Activated CD8-positive, alpha-beta T cell treated with anti-CD3 and anti-CD28 coated beads for 36 hours (primary cell): Measurements from ENCODE around the gene TAF4. TPM values are rescaled to one million over a fixed set of nuclear protein-coding genes. Genes with fewer than 3 reads are reported as not detected.

Experiments used
- ATAC-seq: fragments of 200-7000 bp; cut with Tn5 transposase; one replicate; pipeline ENCODE4 v1.10.0; 2021; ENCODE audit warnings: mild to moderate bottlenecking, moderate library complexity
- CTCF ChIA-PET: fragments of 350-600 bp; sonication (Branson Sonifier 250); formaldehyde crosslinking; loops from one replicate; lab custom pipeline; 2021; ENCODE audit warnings: antibody characterized with exemption; lab: Charles Lee
- POLR2A ChIA-PET: fragments of 350-600 bp; sonication (Branson Sonifier 250); formaldehyde crosslinking; loops from one replicate; lab custom pipeline; 2021; ENCODE audit warnings: antibody characterized with exemption; lab: Charles Lee
- DNase-seq: peaks from one replicate; pipeline ENCODE4 v3.0.0-alpha.2; 2020
- H3K27ac Mint-ChIP-seq: one replicate; pipeline ENCODE4 v1.8.0; 2021; ENCODE audit warnings: mild to moderate bottlenecking, mixed read lengths
- H3K27me3 Mint-ChIP-seq: one replicate; pipeline ENCODE4 v1.8.0; 2021; ENCODE audit warnings: mixed read lengths
- H3K36me3 Mint-ChIP-seq: one replicate; pipeline ENCODE4 v1.8.0; 2021; ENCODE audit warnings: low read depth, mixed read lengths
- H3K4me1 Mint-ChIP-seq: one replicate; pipeline ENCODE4 v1.8.0; 2021; ENCODE audit warnings: low read depth, mixed read lengths
- H3K4me3 Mint-ChIP-seq: one replicate; pipeline ENCODE4 v1.8.0; 2021; ENCODE audit warnings: mild to moderate bottlenecking, moderate library complexity, mixed read lengths
- H3K9me3 Mint-ChIP-seq: one replicate; pipeline ENCODE4 v1.8.0; 2021; ENCODE audit warnings: mixed read lengths
- intact Hi-C: fragments of 100-400 bp; cut with micrococcal nuclease; formaldehyde crosslinking; loops from one replicate; pipeline ENCODE4 v1.10.0; 2022
- total RNA-seq, 2 experiments: library from RNA; stranded (reverse); gene quantifications; one replicate each; pipeline ENCODE4 v1.2.3, GENCODE V29; 2021
- TF ChIP-seq, protein P1 (sequence below): fragments of 200-600 bp; IDR thresholded peaks from one replicate; pipeline ENCODE4 v1.8.0; 2022; ENCODE audit warnings: antibody characterized with exemption, mild to moderate bottlenecking

The TAF4 gene
- total RNA-seq, 2 experiments from 2014 or later = 14.1 to 15.9 TPM

DNA sequence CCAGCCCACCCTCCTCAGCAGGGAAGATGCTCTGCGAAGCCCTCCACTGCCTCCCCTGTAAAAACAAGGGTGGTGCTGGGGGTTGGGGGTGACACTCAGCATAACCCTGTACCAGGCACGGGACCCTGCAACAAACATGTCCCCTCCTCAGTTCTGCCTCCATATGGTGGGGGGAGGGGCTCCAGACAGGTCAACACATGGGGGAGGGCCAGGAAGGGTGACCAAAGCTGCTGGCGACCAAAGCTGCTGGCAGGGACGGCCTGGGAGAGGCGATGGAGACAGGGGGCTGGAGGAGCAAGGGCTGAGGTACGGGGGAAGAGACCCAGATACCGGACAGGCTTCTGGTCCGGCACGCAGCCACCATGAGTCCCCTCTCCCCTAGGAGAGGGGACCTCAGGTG, 123.2 kb downstream of the TAF4 start:
- no peaks in the 10 kb centered on the region for H3K27me3 Mint-ChIP-seq

DNA sequence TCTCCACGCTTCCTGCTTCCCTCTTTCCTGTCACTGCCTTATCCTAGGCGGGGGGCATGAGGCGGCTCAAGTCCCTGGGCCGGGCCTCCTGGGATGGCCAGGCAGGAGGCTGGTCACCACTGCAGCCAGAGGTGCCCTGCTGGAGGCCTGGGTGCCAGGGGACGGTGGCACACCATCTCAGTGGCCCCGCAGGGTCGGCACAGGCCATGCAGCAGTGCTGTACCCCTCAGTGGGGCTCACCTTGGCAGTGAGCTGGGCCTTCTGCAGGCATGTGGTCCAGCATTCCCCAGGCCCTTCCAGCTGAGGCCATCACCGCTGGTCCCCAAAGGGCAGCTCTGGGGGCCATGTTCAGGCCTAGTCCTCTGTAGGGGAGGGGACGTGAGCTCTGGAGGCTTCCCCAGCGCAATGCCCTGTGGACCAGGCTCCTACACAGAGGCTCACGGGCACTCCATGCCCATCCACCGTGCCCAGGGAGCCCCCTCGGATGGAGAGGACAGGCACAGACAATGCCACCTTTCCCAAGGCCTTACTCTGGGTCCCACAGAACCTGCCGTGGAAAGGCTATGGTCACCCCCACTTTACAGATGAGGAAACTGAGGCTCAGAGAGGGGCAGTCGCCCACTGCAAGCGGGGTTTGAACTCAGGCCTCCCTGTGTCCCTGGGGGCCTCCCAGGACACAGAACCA, 123.8 kb downstream of the TAF4 start:
- ATAC-seq (no peak), DNase-seq (no peak)
- H3K4me1 Mint-ChIP-seq = no peaks in the 10 kb centered on the region
- peaks cover 2% of the 10 kb centered on the region for H3K9me3 Mint-ChIP-seq
- TF ChIP-seq, protein P1, sequence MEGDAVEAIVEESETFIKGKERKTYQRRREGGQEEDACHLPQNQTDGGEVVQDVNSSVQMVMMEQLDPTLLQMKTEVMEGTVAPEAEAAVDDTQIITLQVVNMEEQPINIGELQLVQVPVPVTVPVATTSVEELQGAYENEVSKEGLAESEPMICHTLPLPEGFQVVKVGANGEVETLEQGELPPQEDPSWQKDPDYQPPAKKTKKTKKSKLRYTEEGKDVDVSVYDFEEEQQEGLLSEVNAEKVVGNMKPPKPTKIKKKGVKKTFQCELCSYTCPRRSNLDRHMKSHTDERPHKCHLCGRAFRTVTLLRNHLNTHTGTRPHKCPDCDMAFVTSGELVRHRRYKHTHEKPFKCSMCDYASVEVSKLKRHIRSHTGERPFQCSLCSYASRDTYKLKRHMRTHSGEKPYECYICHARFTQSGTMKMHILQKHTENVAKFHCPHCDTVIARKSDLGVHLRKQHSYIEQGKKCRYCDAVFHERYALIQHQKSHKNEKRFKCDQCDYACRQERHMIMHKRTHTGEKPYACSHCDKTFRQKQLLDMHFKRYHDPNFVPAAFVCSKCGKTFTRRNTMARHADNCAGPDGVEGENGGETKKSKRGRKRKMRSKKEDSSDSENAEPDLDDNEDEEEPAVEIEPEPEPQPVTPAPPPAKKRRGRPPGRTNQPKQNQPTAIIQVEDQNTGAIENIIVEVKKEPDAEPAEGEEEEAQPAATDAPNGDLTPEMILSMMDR = no peak
- no peak overlapping the region for H3K27ac Mint-ChIP-seq
- H3K27me3 Mint-ChIP-seq = no peaks in the 10 kb centered on the region
- H3K4me3 Mint-ChIP-seq = no peak overlapping the region
- intact Hi-C loops = no loop called here
- ChIA-PET CTCF (no interaction called here), POLR2A (no interaction called here)
- no peaks in the 10 kb centered on the region for H3K36me3 Mint-ChIP-seq

More for the DNA sequence above, 123.2 kb downstream of the TAF4 start:
- no peak overlapping the region for H3K27ac Mint-ChIP-seq
- intact Hi-C loops = no loop called here
- POLR2A ChIA-PET = no interaction called here
- no peaks in the 10 kb centered on the region for H3K36me3 Mint-ChIP-seq
- H3K4me3 Mint-ChIP-seq = no peak overlapping the region
- no peaks in the 10 kb centered on the region for H3K4me1 Mint-ChIP-seq
- TF ChIP-seq, protein P1 = no peak
- ATAC-seq = no peak
- DNase-seq = no peak
- peaks cover 2% of the 10 kb centered on the region for H3K9me3 Mint-ChIP-seq
- CTCF ChIA-PET = no interaction called here

DNA sequence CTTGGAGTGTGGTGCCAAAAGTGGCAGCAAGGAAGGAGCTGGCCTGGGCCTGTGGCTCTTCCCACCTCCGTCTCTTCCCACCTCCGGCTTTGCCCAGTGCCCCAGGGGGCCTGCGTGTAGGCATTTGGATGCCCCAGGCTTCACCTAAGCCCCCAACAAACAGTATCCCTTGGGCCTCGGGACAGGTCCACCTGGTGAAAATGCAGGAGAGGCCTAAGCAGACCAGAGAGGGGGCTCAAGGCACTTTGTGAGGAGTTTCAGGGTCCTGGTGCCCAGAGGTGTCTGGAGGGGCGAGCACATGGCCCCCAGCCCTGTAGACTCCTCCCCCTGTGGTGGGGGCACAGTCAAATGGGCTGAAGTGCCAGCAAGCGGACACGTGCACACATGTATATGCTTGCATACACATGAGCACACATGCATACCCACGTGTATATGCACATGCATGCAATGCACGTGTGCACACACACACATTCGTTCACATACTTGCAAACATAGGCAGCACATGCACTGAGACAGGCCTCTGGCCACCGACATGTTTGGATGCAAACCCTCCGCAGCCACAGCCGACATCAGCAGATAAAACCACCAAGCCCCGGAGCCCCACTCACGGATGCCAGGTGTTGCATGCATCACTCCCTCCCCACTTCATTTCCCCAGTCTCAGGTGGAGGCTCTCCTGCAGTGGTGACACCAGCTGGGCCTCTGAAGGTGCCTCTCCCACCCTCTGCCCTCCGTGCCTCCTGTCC, 124.5 kb downstream of the TAF4 start:
- Mint-ChIP-seq H3K27ac (no peak overlapping the region), H3K9me3 (peaks cover 2% of the 10 kb centered on the region), H3K4me1 (no peaks in the 10 kb centered on the region), H3K27me3 (peaks cover 2% of the 10 kb centered on the region), H3K36me3 (no peaks in the 10 kb centered on the region), H3K4me3 (no peak overlapping the region)
- ATAC-seq = no peak
- DNase-seq = no peak
- ChIA-PET POLR2A (no interaction called here), CTCF (no interaction called here)
- intact Hi-C loops = no loop called here
- TF ChIP-seq, protein P1 = no peak

DNA sequence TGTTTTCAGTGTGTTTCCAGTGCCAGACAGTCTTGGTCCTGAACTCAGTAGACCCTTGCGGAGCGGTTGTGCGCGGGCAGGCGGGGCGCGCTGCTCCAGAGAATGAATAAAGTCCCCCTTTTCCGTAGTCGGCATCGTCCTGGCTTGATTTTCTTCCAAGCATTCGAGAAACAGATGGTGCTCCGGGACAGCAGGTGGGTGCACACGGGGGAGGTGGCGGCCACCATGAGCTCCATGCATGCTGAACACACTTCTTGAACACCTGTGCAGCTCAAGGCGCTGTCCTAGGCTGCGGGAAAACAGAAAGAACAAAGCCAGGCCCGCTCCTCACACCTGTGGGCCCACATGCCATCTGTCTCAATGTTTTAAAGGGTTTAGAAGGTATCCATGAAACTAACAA, 125.2 kb downstream of the TAF4 start:
- TF ChIP-seq, protein P1 = no peak
- Mint-ChIP-seq H3K27me3 (peaks cover 2% of the 10 kb centered on the region), H3K4me3 (no peak overlapping the region), H3K36me3 (no peaks in the 10 kb centered on the region), H3K27ac (no peak overlapping the region), H3K4me1 (no peaks in the 10 kb centered on the region), H3K9me3 (peaks cover 2% of the 10 kb centered on the region)
- POLR2A ChIA-PET = no interaction called here
- intact Hi-C loops = no loop called here
- CTCF ChIA-PET = no interaction called here
- DNase-seq (no peak), ATAC-seq (no peak)

DNA sequence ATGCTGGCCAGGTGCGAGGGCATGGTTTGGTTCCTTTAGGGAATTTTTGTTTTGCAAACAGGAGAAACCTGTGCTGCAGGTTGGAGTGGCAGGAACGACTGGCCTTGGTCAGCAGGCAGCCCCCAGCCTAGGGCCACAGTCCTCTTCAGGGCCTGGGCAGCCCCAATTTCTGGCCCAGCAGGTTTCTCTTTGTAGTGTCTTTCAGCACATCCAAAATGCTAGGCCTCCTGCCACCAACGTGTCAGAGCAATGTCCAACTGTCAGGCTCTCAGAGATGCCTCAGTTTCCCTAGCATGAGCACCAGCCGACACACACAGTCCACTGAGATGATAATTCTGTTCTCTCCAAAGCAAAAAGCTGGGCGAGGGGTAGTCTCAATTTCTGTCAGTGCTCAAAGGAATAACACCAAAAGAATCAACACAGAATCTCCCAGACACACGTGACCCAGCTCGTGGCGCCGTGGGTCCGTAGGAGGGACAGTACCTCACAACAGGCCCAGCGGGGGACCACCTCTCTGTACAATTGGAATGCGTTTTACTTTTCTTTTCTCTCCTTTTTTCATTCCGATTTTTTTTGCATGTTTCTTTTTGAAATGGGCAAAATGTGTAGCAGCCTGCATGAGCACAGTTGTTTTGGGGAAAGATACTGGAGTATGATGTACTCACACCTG, 125.9 kb downstream of the TAF4 start:
- H3K36me3 Mint-ChIP-seq = no peaks in the 10 kb centered on the region
- H3K4me1 Mint-ChIP-seq = no peaks in the 10 kb centered on the region
- no peaks in the 10 kb centered on the region for H3K9me3 Mint-ChIP-seq
- CTCF ChIA-PET = no interaction called here
- no peak for ATAC-seq
- intact Hi-C loops = no loop called here
- POLR2A ChIA-PET = no interaction called here
- TF ChIP-seq, protein P1 = no peak
- no peak overlapping the region for H3K4me3 Mint-ChIP-seq
- DNase-seq = no peak
- H3K27me3 Mint-ChIP-seq = peaks cover 2% of the 10 kb centered on the region
- H3K27ac Mint-ChIP-seq = no peak overlapping the region
